ENCODE data around the gene GTSF1L.
A peak's percentile ranks its signal among the peaks of the same experiment; 100 is the strongest.

Gene GTSF1L

DNA sequence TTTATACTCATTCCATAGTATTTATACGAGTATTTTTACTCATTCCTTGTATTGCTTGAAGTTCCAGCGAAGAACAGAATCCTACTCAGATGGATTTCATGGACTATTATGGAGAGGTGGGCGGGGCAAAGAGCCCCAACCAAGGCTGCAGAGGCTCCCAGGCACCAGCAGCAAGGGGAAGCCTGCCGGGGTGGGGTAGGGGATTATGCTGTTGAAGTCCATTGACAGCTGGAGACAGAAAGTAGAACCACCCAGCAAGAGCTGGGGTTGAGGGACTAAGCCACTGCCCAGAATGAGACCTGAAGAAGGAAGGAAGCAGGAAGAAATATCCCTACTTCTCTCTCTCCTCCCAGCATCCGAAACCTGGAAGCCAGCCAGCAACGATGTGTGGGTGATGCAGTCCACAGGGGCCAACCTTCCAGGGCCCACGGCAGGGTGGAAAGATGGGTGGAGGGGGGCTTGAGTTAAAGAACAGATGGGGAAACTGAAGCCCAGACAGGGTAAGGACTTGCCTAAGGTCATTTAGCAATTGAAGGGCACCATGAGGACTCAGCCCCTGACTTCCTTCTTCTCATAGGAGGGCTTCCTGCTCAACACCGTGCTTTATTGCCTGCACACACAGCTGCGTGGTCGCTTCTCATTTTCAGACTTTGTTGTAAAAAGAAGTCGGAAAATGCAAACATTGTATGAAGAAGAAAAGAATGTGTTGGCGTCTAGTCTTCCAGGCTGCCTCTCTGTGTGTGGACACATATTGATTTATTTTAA lies 18.3 kb upstream of the GTSF1L start:
- peak; percentile 70 for DNase-seq

DNA sequence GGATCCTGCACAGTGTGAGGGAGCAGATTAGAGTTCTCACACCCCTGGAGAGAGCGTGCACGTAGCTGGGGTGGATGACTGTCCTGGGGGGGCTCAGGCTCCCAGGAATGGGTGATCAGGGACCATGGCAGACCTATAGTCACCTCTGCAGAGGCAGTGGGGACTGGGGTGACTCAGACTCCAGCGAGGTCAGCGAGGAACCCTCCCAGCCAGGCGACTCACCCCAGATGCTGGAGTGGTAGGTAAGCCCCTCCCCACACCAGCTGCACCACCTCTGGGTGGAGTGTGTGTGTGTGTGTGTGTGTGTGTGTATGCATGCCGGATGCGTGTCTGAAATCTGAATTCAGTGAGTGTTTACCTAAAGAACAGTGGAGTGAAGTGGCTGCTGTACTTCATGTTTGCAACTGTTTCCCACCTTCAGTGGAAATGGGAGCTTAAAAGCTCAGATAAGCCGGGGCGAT lies 17.4 kb upstream of the GTSF1L start:
- DNase-seq, result peak; percentile 88

DNA sequence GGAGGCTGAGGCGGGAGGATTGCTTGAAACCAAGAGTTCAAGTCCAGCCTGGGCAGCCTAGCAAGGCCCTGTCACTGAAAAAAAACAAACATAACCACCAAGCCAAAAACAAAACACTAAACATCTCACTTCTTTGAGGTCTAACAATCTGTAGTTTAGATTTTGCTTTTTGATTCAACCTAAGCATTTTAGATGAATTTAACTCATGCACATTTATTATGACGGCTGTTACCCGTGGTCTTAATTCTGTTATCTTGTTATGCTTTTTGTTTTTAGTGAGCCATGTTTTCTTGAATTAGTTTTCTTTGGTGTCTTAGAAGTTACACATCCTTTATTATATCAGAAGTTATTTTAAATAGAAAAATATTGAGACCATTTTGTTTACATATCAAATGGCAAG lies 13.8 kb upstream of the GTSF1L start:
- DNase-seq, result no peak

DNA sequence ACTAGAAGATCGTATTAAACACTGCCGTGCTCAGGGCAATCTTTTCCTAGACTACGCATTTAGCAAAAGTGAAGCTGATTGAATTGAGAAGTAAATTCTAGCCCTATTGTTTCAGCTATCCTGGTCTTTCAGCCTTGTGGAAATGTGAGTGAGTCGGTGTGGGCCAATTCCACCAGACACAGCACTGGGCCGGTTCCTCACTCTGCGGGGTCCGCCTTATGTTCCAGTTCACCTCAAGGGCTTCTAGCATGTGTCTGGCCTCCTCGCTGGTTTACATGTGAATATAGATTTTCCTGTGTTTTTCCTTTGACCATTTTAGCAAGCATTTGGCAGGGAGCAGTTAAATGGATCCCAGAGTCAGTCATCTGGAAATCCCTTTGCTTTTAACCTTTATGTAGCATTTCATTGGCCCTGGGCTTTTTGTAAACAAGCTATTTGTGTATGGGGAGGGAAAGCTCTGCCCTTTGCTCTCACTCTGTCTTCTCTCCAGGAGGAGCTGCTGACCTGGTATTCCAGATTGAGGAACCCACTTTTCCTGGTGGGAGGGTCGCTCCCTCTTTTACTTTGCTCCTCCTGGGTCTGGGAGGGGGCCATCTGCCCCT lies 12.4 kb upstream of the GTSF1L start:
- DNase-seq, result no peak

DNA sequence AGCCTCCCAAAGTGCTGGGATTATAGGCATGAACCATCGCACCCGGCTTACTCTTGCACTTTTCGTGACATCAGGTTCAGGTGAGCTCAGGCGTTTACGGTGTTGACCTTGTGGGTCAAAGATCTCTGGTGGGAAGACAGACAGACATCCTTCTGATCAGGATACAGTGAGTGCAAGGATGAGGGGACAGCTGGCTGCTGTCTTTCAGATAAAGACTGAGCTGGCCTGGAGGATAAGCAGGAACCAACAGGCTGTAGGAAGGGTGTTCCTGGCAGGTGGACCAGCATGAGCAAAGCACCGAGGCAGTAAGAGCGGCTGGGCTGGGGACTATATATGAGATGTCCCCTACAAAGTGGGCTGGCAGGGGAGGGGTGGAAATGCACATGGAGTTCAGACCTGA lies 11.1 kb upstream of the GTSF1L start:
- no peak for DNase-seq

DNA sequence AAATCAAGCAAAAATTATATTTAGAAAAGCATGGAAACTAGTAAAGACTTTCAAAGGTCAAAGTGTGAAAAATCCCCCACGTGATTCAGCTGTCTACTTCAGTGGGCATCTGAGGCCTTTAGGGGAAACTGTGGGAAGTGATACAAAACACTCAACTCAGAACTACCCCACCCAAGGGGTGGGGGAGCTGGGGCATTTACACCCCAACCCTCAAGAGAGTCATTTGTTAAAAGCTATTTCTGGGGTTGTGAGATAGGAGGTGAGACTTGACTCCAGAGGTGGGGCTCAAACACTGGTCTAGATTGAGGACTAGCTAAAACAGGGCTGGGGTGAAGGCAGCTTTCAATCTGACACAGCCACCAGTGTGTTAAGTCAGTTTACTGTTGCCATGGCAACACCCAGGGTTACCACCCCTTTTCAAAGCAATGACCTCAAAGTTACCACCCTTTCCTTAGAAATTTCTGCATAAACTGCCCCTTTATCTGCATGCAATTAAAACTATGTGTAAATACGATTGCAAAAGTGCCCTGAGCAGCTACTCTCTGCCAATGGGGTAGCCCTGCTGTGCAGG lies 9.9 kb upstream of the GTSF1L start:
- no peak for DNase-seq

DNA sequence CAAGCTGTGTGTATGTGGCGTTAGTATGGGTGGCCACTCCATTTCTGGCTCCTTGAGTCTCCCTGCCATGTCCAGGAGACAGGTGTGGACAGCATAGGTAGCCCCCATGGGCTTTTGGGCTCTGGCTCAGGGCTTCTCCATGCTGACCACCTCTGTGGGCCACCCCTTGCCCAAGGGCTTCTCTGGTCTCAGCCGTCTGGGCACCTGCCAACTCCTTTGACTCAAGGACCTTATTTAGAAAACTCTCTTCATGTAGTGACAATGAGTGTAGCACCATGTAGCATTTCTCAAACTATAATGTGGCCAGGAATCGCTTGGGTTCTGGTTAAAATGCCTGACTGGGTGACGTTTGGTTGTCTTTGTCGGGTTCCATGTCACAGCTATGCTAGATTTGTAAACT lies 5.1 kb upstream of the GTSF1L start:
- DNase-seq, result no peak

DNA sequence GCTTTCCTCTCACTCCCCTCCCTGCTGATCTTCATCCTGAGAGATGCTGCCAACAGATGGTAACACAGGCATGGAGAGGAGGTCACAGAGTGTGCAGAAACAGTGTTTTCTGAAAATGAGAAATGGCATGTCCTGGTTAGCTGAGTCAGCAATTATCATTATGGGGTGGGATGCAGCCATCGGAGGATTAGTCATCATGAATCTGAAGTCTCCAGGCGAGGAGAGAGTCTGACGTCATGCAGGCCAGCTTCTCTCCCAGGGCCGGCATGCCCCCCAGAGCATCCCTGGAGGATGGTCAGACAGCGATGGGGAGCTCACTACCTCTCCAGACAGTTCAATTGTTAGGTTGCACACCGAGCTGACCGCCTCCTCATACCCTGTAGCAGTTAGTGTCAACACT lies 4.7 kb upstream of the GTSF1L start:
- DNase-seq, result no peak

DNA sequence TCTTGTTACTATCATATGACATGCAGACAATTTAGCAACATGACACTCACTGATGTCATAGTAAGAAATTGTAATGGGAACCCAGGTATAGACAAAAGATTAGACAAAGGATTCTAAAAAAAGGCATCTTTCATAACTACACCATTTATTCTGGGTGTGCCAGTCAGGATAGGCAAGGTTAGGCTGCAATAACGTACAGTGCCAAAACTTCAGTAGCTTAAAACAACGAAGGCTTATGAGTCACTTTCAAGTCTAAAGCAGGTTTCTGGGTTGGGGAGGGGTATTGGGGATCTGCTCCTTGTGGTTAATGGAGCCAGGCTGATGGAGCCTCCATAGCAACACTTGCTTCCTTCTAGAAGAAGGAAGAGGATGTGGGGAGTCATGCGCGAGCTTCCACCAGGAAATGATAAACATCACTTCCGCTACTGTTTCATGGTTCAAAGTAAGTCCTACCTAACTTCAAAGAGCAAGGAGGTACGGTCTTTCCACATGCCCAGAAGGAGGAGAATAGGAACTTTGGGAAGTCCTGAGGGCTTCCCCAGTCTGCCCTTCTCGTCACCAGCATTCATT lies 2.0 kb upstream of the GTSF1L start:
- no peak for DNase-seq

DNA sequence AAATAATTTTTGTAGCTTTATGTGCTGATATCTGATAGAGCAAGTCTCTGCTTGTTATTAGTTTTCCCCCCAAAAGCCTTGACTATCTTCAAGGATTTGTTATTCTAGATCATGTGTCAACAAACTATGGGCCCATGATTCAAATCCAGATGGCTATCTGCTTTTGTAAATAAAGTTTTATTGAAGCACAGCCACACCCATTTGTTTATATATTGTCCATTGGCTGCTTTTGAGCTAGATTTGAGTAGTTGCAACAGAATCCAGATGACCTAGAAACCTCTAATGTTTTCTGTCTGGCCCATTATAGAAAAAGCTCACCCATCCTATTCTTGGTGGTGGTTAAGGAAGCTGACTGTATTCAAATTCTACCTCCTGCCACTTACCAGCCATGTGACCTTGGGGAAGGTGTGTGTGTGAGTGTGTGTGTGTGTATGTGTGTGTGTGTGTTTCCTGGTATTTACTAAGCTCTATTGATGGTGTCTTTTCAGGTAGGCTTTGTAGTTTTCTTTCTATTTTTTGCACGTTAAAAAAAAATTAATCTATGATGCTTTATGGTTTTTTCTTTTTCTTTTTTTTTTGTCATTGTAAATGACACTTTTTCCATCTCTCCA lies 1.3 kb upstream of the GTSF1L start:
- peak; percentile 37 for DNase-seq

DNA sequence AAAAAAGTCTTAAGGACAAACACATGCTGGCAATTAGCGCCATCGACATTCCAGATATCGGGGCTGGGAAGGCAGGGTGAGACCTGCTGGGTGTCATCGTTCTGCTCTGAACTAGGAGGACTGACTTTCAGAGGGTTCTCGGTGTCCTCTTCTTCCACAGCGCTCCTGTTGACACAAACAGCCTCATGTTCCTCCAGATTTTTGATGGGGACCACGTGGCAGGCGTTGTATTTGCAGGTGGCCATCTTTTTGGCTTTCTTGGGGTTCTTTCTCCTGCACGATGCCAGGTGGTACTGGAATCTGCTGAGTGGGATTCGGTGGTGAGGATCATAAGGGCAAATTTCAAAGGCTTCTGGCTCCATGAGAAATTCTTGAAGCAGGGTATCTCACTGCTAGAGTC lies 469 bp downstream of the GTSF1L start:
- no peak for DNase-seq

DNA sequence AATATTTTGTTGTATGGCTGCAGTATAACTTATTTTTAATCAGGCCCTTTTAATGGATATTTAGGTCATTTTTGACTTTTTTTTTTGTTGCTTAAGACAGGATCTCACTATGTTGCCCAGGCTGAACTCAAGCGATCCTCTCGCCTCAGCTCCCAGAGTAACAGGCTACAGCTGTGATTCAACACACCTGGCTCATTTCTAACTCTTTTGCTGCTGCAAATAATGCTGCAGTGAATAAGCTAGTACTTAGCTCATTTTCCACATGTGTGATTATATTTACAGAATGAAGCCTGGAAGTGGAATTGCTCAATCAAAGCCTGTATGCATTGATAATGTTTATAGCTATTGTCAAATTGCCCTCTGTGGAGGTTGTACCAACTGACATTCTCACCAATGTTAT lies 1.1 kb downstream of the GTSF1L start:
- no peak for DNase-seq

DNA sequence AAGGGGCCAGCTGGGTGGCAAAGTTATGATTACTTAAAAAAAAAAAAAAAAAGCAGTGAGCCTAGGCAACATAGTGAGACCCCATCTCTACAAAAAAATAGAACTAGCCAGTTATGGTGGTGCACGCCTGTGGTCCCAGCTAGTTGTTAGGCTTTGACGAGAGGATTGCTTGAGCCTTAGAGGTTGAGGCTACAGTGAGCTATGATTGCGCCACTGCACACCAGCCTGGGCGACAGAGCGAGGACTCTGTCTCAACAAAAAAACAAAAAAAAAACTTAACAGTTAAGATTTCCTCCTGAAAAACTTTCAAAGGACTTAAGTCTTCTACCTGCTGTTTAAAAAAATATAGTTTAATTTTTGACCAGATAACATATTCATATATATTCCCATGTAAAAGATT lies 2.4 kb downstream of the GTSF1L start:
- no peak for DNase-seq

DNA sequence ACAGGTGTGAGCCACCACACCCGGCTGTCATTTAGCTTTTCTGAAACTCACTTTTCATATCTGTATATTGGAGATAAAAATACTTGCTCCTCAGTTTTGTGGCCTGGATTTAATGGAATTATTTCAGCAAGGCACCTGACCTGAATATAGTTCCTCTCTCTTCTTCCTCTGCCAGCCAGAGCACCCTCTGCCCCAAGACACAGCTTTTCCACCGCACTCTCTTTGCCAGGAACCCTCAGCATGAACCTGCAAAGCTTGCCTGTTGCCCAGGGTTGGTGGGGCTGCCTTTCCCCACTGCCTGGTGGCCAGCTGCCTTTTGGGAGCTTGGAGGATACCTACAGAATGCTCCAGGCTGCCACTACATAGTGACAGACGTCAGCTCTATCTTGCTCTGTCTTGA lies 3.1 kb downstream of the GTSF1L start:
- DNase-seq, result no peak

DNA sequence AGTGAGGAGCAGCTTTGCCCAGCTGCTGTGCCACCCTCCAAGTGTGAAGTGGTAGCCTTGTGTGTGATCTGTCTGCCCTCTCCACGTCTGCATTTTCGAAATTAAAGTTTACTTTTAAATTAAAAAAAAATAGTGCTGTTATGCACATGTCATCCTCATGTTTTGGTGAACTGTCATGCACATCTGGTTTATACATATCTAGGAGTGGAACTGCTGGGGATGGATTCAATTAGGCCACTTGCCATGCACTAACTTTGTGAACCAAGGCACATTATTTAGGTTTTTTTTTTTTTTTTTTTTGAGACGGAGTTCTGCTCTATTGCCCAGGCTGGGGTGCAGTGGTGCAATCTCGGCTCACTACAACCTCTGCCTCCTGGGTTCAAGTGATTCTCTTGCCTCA lies 3.6 kb downstream of the GTSF1L start:
- no peak for DNase-seq

DNA sequence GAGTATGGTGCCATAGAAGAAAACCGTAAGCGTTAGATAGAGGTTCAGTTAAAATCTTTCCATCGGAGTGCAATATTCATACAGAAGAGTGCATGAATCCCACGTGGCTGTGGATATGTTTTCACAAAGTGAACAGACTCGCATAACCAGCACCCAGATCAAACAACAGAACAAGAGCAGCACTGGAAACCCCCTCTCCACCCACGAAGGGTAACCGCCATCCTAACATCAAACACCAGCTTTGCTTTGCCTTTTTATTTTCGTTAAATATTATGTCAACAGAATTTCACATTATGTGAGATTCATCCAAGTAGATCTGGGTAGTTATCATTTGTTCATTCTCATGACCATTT lies 4.7 kb downstream of the GTSF1L start:
- DNase-seq, result no peak

DNA sequence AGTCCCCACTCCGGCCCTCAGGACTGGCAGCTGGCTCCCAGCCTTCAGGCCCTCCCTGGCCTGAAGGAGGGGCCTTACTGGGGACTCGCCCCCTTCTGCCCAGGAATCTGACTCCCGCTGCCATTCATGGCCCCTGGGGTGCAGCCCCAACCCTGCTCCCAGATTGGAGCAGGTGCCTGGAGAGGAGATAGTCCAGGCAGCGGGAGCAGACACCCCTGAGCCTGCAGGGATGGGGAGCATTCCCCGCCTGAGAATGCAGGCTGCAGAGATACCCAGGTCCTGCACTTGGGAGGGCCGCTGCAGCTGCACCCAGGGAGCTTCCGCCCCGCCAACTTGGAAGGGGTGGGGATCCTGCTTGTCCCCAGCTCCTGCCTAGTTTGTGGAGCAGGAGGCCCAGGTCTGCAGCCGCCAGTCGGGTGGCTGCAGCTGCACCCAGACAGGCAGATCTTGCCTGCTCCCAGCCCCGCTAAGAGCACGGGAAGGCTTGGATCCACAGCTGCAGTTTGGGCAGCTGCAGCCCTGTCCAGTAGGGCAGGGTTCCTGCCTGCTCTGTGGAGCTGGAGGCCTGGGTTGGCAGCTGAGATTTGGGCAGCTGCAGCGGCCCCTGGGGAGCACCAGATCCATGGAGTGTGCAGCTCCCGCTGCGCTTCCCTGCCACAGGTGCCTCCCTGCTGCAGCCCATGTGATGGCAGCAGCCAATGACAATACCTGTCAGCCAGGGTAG lies 5.2 kb downstream of the GTSF1L start:
- DNase-seq, result peak; percentile 74

DNA sequence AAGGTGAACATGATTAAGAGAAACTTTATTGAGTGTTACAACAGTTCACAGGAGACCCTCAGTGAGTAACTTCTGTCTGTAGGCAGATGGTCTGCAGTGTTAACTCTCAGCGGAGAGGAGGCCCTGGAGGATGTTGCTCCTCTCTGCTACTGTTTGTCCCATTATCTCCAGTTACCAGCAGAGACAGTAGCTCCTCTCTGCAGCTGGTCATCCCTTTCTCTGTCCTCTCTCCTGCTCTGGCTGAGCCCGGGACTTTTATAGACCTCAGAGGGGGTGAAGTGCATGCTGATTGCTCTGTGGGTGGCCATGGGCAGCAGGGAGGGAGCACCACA lies 5.7 kb downstream of the GTSF1L start:
- no peak for DNase-seq

DNA sequence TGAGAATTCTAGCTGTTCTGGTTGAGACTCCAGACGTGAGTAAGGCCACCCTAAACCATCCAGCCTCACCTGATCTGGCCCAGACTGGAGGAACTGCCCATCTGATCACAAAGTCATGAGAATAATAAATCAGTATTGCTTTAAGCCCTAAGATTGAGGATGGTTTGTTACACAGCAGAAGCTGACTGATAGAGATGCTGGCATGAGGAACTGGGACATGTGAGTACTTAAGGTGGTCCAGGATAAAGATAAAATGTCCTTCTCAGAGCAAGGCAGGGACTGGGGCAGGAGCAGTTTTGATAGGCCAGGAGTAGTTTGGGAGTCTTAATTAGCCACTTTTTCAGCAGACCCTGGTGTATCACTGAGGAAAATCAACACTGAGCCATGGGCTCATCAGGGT lies 6.8 kb downstream of the GTSF1L start:
- DNase-seq, result no peak

DNA sequence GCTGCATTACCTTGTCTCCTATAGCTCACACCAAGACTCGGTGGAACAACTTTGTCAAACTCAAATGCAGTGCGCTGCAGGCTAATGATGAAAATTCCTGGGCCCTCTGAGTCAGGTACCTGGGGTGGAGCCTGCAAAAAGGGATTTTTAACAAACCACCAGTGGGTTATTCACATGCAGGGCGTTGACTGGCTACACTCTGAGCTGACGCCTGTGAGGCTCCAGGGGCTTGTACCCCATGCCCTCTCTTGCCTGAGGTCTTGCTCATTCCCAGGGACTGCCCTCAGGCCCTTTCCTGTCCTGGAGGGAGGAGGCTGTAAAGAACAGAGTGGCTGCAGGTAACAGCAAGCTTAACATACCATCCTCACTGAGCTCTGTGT lies 9.2 kb downstream of the GTSF1L start:
- no peak for DNase-seq

DNA sequence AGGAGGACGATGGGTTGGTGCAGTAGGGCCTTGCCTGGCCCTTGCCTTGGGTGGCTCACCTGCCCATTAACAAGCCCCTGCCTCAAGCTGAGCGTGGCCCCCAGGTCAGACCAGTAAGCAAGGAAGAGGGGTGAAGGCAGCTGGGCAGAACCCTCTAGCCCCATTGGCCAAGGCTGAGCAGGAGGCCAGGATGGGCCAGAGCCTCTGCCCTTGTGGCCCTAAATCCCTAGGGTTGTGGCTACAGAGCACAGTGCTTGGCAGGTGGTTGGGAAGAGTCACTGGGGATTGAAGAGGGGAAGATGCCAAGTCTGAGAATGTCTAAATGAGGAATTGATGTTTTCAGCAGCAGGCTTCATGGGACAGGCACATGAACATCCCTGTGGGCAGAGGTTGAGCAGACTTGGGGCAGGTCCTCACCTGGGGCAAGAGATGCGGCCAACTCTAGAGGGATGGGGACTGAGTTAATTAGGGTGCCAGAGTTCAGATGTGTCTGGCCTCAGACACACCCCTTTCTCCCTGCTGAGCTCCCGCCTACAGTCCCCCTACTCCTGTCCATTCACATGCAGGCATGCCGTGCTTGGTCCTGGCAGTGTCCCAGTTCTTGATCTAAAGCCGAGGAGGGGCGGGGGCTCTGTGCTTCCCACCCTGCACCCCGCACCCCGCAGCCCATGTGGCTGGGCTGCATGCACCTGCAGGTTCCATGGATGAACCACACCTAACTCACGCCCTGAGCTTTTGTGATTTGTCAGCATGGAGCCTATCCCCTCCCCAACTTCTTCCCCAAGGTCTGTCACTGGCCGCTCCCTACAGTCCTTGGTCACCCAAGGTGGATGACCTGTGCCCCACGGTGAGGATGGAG lies 9.8 kb downstream of the GTSF1L start:
- DNase-seq, result no peak

DNA sequence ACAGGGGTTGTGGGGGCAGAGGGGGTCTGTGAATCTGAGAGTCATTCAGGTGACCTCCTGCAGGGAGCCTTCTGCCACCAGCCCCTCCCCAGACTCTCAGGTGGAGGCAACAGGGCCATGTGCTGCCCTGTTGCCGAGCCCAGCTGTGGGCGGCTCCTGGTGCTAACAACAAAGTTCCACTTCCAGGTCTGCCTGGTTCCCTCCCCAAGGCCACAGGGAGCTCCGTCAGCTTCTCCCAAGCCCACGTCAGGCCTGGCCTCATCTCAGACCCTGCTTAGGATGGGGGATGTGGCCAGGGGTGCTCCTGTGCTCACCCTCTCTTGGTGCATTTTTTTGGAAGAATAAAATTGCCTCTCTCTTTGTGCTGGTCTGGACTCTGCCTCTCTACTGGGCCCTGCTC lies 10.7 kb downstream of the GTSF1L start:
- DNase-seq, result no peak
